Stimulated activated CD8-positive, alpha-beta memory T cell treated with anti-CD3 and anti-CD28 coated beads, Interleukin-2, amount 100 ng/mL, for 48 hours (primary cell): Measurements from ENCODE around the gene ANKRD44.

Source experiments
- DNase-seq, 2 donors: peaks; one replicate each; pipeline ENCODE4 v3.0.0-alpha.2; 2020; ENCODE audit warnings: low read depth in 2 of 2

ANKRD44 gene

GRCh38 chr2:196957881-196958525 lies 352.6 kb downstream of the ANKRD44 start:
- DNase-seq, result no peak

GRCh38 chr2:196957442-196957841 lies 353.1 kb downstream of the ANKRD44 start:
- DNase-seq, result no peak

DNA sequence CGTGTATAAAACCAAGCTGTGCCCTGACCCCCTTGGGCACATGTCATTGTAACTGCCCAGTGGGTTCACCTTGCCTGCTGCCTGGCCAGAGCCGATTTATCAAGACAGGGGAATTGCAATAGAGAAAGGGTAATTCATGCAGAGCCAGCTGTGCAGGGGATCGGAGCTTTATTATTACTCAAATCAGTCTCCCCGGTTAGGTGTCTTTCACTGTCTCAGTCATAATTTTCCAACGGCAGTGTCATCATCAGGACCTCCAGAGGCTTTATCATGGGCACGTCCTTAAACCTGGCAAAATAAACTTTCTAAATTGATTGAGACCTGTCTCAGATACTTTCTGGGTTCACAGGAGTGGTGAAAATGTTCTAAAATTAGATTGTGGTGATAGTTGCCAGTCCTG lies 354.5 kb downstream of the ANKRD44 start:
- DNase-seq, result no peak

- no peak for DNase-seq
Measured at GRCh38 chr2:196955036-196955435, 355.5 kb downstream of the ANKRD44 start.

GRCh38 chr2:196954001-196954400 lies 356.6 kb downstream of the ANKRD44 start:
- no peak for DNase-seq

DNA sequence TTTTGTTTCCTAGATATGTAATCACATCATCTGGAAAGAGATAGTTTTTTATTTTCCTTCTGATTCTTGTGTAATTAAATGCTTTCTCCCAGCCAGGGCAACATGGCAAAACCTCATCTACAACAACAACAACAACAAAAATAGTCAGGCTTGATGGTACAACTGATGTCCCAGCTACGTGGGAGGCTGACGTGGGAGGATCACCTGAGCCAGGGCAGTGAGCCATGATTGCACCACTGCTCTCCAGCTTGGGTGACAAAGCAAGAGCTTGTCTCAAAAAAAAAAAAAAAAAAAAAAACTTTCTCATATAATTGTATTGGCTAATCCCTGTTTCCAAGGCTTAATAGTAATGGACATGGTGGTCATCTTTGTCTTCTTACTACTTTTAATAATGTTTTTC lies 357.6 kb downstream of the ANKRD44 start:
- DNase-seq, result no peak

DNA sequence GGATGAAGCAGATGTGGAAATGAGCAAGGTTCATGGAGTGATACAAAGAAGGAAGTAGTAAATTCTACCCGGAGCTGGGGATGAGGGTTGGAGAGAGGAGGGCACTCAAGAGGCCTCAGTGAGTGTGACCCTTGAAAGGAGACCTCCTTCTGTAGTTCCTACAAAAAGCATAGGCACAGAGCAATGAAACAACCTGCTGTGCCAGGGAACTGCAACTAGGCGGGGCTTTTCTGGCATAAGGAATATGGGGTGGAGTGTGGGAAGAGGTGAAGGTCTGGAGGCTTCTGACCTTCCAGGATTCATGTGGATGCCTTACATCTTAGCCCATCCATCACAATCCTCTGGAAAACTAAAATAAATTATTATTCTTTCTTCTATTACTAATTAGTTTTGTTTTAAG lies 358.6 kb downstream of the ANKRD44 start:
- no peak for DNase-seq

DNA sequence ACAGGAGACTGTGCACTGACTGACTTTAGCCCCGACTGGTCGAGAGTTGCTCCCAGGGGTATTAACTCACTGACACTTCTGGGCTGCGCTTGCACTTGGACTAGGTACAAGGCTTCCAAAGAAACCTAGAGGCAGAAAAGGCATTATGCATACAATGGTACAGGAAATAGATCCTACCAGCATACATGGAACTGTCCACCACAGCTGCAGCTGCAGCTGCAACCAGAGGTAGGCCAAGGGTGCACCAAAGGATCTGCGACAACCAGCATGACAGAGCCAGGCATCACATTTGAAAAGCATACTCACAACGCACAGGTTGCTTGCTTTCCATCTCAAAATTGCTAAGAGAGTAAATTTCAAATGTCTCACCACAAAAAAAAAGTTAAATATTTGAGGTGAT lies 361.5 kb downstream of the ANKRD44 start:
- no peak for DNase-seq

DNA sequence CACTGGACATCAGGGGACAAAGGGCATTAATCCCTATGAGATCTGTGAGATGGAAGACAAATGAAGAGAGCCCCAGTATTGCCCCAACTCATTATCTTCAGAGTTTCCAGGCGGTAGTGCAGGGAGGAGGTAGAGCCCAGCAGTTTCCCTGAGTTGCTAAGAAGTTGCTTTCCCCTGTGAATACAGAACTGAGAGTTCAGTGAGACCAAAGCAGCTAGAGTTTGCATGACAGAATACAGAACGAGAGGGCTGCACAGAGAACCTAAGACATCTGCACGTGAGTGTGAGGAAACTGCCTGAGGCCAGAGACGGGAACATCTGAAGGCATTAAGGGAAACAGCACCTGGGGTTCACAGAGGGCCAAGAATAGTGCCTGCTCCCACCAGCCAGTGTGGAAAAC lies 366.0 kb downstream of the ANKRD44 start:
- no peak for DNase-seq

DNA sequence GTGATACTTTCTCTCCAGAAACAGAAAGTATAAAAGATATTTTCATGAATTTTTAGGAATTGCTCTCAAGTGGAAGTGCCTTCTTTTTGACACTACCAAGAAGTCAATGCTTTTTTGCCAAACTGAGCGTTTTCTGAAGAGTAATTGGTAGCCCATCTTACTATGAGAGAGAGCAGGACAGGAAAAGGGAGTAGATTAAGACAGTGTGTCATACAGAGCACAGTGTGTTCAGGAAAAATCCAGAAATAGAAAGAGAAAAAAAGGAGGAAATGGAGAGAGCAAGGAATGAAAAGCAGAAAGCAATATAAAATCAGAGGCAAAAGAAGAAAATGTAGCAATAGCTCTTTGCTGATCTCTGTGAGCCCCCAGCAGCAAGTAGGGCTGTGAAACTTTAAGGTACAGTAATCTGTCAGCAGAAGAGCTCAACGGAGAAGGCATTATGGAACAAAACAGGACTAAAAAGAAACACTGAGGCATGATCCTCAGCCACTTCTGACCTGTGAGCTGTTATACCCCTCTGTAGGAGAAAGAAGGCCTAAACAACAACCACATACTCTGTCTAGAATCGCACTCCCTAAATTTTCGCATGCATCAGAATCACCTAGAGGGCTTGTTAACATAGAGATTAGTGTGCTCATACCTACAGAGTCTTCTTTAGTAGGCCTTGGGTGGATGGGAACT lies 369.0 kb downstream of the ANKRD44 start:
- no peak for DNase-seq

DNA sequence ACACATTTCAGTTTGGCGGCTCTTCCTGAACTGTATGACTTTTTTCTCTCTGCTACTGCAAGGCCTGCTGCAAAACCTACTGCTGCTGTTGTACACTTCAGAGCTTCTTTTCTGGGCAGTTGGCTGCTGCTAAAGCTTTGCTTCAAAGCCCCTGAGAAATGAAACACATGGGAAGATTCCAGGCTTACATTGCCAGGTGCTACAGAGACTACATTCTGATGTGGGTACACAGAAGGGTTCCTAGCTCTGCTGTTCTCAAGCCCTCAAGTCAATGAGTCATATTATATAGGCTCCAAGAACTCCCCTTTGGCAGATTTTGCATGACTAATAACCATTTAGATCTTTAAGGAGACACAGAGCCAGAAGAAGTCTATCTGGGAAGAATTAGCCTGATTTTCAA lies 371.2 kb downstream of the ANKRD44 start:
- no peak for DNase-seq
